Stimulated activated CD4-positive, alpha-beta T cell treated with anti-CD3 and anti-CD28 coated beads, Interleukin-12 subunit alpha, Interleukin-12 subunit beta, amount 100 ng/mL, for 48 hours (primary cell): ENCODE measurements around the gene DLL3.
"Not testable (repeated sequence)": the region's sequence is repeated elsewhere in the genome, so short reads cannot be mapped to it uniquely, and the experiment has no call there.

Source experiments
- DNase-seq, 3 donors: peaks; one replicate each; pipeline ENCODE4 v3.0.0-alpha.2; 2020; ENCODE audit warnings: low read depth in 2 of 3, low spot score in 1 of 3

Gene DLL3

GRCh38 chr19:39498798-39499642 is at the start of gene DLL3:
Gene DLL3 (plus strand): TSS chr19:39498947. CDS start chr19:39498975, 28 bp downstream.
- no peak for DNase-seq

GRCh38 chr19:39449116-39449797 is 49.5 kb upstream of the DLL3 start:
- DNase-seq: no peak

- DNase-seq: not testable (repeated sequence)
Observed at GRCh38 chr19:39451257-39451656, 47.5 kb upstream of the DLL3 start.

- DNase-seq: no peak
Observed at GRCh38 chr19:39463403-39463802, 35.3 kb upstream of the DLL3 start.

- no peak for DNase-seq
Observed at GRCh38 chr19:39465956-39466747, 32.6 kb upstream of the DLL3 start.

GRCh38 chr19:39467941-39468340 is 30.8 kb upstream of the DLL3 start:
- no peak for DNase-seq

GRCh38 chr19:39469036-39469435 is 29.7 kb upstream of the DLL3 start:
- DNase-seq: no peak

- DNase-seq: no peak
Observed at GRCh38 chr19:39469567-39469966, 29.2 kb upstream of the DLL3 start.

- no peak for DNase-seq
Observed at GRCh38 chr19:39470724-39471339, 27.9 kb upstream of the DLL3 start.

- no peak for DNase-seq
Observed at GRCh38 chr19:39471756-39472536, 26.8 kb upstream of the DLL3 start.

- no peak for DNase-seq
Observed at GRCh38 chr19:39472746-39473442, 25.9 kb upstream of the DLL3 start.

GRCh38 chr19:39473443-39473960 is 25.2 kb upstream of the DLL3 start:
- no peak for DNase-seq

- peak; percentile 32 to 69 (median 60) for DNase-seq
Observed at GRCh38 chr19:39474139-39474620, 24.6 kb upstream of the DLL3 start.

GRCh38 chr19:39475748-39476147 is 23.0 kb upstream of the DLL3 start:
- DNase-seq: no peak

GRCh38 chr19:39479319-39479801 is 19.4 kb upstream of the DLL3 start:
- not testable (repeated sequence) for DNase-seq

- no peak for DNase-seq
Observed at GRCh38 chr19:39479916-39480315, 18.8 kb upstream of the DLL3 start.

- DNase-seq: peak; percentile 95 to 99 (median 98)
Observed at GRCh38 chr19:39480337-39481228, 18.2 kb upstream of the DLL3 start, which contains the start of gene TIMM50. Gene TIMM50 (plus strand): TSS chr19:39480838. CDS start chr19:39480854, 16 bp downstream.

- no peak for DNase-seq
Observed at GRCh38 chr19:39481229-39481545, 17.6 kb upstream of the DLL3 start.
